NCI-H2227 (cell line): ENCODE measurements around the gene ATP5F1C.
A peak's percentile ranks its signal among the peaks of the same experiment; 100 is the strongest.
"Not testable (repeated sequence)": the region's sequence is repeated elsewhere in the genome, so short reads cannot be mapped to it uniquely, and the experiment has no call there.

Source experiments
- DNase-seq: peaks from one replicate; lab custom pipeline; 2025; ENCODE audit not compliant: unreplicated experiment; lab: John Stamatoyannopoulos, UW

ATP5F1C gene

GRCh38 chr10:7792541-7792940 is 4.6 kb downstream of the ATP5F1C start:
- DNase-seq = no peak

DNA sequence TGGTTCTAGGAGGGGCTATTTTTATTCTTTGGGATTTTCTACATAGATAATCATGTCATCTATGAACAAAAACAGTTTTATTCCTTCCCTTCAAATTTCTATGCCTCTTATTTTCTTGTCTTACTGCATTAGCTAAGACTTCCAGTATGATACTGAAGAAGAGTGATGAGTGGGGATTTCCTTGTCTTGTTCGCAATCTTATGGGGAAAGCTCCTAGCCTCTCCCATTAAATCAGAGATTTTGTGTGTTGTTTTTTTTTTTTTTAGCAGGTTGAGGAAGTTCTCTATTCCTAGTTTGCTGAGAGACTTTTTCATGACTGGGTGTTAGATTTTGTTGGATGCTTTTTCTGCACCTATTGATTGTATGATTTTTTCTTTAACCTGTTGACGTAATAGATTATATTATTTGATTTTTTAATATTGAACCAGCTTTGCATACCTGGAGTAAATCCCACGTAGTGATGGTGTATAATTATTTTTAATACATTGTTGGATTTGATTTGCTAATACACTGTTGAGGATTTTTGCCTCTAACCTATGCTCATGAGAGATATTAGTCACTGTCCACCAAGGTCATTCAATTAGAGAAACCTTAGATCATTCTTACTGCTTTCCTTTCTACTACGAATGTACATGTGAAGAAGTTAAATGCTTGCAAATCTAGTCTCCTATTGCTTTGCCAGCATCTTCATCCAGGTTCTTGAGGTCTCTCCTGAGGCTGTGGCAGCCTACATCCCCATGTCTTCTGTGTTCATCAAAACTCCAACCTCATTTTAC is 6.5 kb downstream of the ATP5F1C start:
- DNase-seq = no peak

GRCh38 chr10:7795605-7796004 is 7.6 kb downstream of the ATP5F1C start:
- no peak for DNase-seq

- no peak for DNase-seq
Observed at GRCh38 chr10:7797582-7797981, 9.6 kb downstream of the ATP5F1C start.

- no peak for DNase-seq
Observed at GRCh38 chr10:7802606-7803005, 14.6 kb downstream of the ATP5F1C start.

- DNase-seq = no peak
Observed at GRCh38 chr10:7804216-7804615, 16.2 kb downstream of the ATP5F1C start.

DNA sequence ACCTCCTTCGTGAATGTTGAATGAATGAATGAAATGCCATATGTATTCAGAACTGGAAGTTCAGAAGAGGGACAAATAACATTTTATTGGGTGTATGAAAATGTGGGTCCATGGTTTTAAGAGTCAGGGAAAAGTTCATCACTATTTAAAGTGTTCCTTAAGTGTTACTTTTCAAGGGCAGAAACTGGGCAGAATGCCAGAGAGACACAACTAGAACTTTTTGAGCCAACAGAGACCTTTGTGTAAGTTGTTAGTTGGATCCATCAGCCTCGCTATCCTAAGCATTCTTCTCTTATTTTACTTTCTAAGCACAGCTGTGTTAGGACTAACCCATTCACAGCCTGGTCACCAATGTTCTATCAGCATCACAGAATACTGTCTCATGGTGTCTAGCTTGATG is 16.8 kb downstream of the ATP5F1C start:
- no peak for DNase-seq

DNA sequence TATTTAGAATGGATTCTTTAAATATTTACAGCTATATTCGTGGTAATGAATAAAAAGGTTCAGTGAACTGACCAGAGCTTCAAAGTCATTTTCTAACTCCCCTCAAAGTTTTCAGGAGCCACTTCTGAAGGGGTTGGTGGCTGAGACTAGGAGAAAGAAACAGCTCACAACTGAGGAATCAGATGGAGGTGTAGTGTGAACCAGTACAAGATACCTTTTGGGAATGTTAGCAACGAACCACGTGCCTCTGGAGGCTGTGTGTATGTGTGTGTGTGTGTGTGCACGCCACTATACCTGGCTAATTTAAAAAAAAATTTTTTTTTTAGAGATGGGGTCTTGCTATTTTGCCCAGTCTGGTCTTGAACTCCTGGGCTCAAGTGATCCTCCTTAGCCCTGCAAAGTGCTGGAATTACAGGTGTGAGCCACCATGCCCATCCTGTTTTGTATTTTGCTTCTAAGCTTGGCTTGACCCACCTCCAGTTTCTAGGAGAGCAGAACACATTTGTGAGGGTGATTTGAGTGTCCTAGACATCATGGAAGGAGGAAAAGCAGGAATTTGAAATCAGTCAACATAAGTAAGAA is 20.8 kb downstream of the ATP5F1C start:
- no peak for DNase-seq

GRCh38 chr10:7810443-7810842 is 22.5 kb downstream of the ATP5F1C start:
- no peak for DNase-seq

- no peak for DNase-seq
Observed at GRCh38 chr10:7811000-7811399, 23.0 kb downstream of the ATP5F1C start.

DNA sequence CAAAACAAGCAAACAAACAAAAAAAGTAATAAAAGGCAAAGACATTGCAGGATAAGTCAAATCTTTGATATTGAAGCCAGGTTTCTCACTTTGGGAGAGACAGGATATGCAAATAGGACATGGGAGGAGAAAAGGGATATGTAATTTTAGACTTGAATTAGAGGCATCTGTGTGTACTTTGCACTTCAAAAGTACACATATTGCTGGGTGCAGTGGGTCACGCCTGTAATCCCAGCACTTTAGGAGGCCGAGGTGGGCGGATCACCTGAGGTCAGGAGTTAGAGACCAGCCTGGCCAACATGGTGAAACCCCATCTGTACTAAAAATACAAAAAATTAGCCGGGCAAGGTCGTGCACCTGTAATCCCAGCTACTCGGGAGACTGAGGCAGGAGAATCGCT is 23.8 kb downstream of the ATP5F1C start:
- DNase-seq = not testable (repeated sequence)

DNA sequence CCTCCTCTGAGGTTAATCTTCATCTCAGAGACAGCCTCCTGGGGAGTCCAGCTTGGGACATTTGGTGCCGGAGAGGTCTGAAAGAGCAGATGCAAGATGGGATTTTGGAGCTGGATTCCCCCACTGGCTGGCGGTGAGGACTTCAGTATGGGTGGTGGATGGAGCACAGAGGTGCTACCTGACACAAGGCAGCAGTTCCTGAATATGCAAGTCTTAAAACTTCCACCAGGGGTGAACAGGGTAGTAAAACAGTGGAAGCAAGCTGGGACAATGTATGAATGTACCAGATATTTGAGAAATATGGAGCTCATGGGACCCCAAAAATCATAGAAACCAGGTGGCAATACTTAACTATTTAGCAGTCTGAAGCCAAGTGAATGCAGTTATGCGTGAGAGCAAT is 25.5 kb downstream of the ATP5F1C start:
- DNase-seq = no peak

DNA sequence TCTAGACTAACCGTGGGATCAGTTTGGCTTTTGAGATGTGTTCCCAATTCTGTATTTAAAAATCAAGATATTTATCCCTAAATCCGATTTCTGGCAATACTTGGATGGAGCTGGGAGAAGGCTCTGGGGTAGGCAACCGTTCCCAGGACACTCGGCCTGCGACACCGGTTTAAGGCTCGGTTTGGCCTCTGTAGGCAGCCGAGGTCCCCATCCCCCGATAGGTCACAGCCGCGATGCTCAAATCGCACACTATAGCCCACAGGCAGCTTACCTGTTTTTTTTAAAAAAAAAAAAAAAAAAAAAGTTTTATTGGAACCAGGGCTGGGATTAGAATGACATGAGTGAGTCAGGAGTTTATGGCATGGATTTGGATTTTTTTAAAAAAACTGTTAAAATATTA is 29.6 kb downstream of the ATP5F1C start:
- DNase-seq = no peak

- no peak for DNase-seq
Observed at GRCh38 chr10:7817984-7818294, 30.0 kb downstream of the ATP5F1C start.

GRCh38 chr10:7818295-7819120 is 30.5 kb downstream of the ATP5F1C start, which contains the start of gene TAF3:
TSS of gene TAF3 (plus strand) at chr10:7818505. CDS start at chr10:7818710, 205 bp downstream.
- DNase-seq = peak; percentile 92

DNA sequence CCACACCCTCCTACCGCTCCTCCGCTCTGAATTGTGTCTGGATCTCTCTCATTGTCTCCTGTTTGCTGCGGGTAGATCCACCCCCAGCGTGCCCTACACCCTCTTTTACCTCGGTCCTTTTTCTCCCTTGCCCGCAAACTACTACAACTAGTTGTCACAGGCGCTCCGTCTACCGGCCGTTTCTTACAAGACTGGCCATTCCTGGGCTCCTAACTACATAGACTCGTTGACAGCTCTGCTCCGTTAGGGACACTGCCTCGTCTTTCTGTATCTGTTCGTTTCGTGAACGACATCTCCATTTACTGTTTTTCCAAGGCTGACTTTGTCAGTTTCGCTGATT is 31.1 kb downstream of the ATP5F1C start:
- peak; percentile 11 for DNase-seq

- DNase-seq = no peak
Observed at GRCh38 chr10:7824251-7824650, 36.3 kb downstream of the ATP5F1C start.

DNA sequence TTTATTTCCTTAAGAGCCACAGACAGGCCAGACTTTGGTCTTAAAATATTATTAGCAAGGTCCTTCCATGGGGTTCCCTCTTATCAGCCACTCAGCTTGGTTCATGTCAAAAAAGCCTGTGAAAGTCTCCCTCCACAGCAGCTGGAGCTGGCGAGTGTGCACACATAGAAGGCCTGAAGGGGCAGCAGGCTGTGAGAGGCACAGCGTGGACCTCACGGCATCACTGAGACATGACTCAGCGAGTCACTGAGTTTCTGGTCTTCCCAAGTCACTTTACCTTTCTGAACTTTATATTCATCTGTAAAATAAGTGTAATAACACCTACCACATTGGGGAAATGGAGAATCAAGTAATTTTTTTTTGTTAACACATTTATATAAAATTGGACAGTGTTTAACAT is 39.0 kb downstream of the ATP5F1C start:
- DNase-seq = no peak

- DNase-seq = no peak
Observed at GRCh38 chr10:7829289-7829834, 41.4 kb downstream of the ATP5F1C start.

DNA sequence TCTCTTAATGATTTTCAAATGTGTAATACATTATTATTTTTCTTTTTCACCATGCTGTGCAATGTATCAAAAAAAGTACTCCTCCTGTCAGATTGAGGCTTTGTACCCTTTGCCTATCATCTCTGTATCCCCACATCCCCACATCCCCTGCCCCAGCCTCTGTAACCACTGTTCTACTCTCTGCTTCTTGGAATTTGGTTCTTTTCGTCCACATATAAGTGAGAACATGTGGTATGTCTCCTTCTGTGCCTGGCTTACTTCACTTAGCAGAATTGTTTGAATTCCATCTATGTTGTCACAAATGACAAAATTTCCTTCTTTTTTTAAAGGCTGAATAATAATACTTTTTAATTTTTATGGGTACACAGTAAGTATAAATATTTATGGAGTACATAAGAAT is 44.1 kb downstream of the ATP5F1C start:
- DNase-seq = no peak

DNA sequence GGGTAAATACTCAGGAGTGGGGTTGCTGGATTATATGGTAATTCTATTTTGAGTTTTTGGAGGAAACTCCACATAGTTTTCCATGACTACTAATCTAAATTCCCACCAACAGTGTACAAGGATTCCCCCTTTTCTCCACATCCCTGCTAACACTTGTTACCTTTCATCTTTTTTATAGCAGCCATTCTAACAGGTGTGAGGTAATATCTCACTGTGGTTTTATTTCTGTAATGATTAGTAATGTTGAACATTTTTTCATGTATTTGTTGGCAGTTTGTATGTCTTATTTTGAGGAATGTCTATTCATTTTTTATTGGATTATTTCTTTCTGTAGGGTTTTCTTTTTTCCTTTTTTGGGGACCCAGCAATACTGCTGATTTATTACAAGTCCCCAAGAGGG is 45.2 kb downstream of the ATP5F1C start:
- DNase-seq = no peak

DNA sequence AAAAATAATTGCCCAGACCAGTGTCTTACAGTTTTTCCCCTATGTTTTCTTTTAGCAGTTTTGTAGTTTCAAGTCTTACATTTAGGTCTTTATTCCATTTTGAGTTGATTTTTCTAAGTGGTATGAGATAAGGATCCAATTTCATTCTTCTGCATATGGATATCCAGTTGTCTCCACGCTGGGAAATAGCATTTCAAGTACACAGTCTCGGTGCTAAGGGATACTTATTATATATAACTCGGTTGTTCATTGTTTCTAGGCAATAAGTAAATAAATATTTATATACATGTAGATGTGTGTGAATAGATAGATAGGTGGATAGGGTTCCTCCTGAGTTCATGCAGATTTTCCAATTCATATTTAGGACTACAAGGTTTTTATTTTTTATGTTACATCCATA is 46.3 kb downstream of the ATP5F1C start:
- no peak for DNase-seq
